ENCODE results near the gene ANXA4. TPM values are rescaled to one million over a fixed set of nuclear protein-coding genes. Genes with fewer than 3 reads are reported as not detected.

ANXA4 gene
- total and polyA plus RNA-seq, 2 of the 13 experiments (the other 11 are each of a cell fraction or from before 2014, with no cell fraction given): 155 to 168 TPM

- ChIA-PET CTCF (ENCODE audit: low intra/inter-chr PET ratio, low total read pairs) (no interaction called here), POLR2A (no interaction called here)
- no peak for DNase-seq (ENCODE audit: low spot score)
- intact Hi-C loops (cut with micrococcal nuclease; ENCODE audit: unreplicated experiment): no loop called here
- ATAC-seq: no peak
- in situ Hi-C loops (cut with HindIII; ENCODE audit: extremely low pct_ligation_motif_present, low pct_unique_long_range_greater_than_20kb): no loop called here
- H4K20me1 ChIP-seq (ENCODE audit: insufficient read depth, low read length): peaks cover 5% of the 10 kb centered on the region; the same call in 1 of the 2 replicates
- peaks cover 52% of the 10 kb centered on the region for H3K4me1 ChIP-seq (ENCODE audit: insufficient read depth, low read length)
- no TSS peak for BruUV-seq (replicated peaks)
- H3K36me3 ChIP-seq (replicated peaks in 1 of 2; ENCODE audit: control insufficient read depth in 1 of 2, insufficient read depth in 2 of 2, low read length in 2 of 2): peaks cover 7 to 45% of the 10 kb centered on the region in 2 experiments
- WGBS (ENCODE audit: low lambda C conversion rate): 95% methylated on average over 5 of the region's 5 CpGs
- no peak overlapping the region for H3K4me3 ChIP-seq (replicated peaks in 1 of 3; ENCODE audit: insufficient read depth in 1 of 3, low read depth in 2 of 3, low read length in 3 of 3)
- FAIRE-seq: no peak
- no peaks in the 10 kb centered on the region for H3K9me3 ChIP-seq (ENCODE audit: low read length)
- no peaks in the 10 kb centered on the region for H3K27me3 ChIP-seq (ENCODE audit: control insufficient read depth in 1 of 2, insufficient read depth in 2 of 2, low read length in 2 of 2)
- H3K27ac ChIP-seq (ENCODE audit: extremely low read length, insufficient read depth, low read length): no peak overlapping the region
- TF ChIP-seq FOXC1 (CRISPR knock-in tag; IDR thresholded peaks at IDR 0.05; ENCODE audit: borderline replicate concordance): no peak
- no peak for TF ChIP-seq ZNF800 (CRISPR knock-in tag; IDR thresholded peaks at IDR 0.05)
- TF ChIP-seq ZKSCAN5 (CRISPR knock-in tag; IDR thresholded peaks at IDR 0.05): no peak
- no peak for TF ChIP-seq ZNF34 (CRISPR knock-in tag; IDR thresholded peaks at IDR 0.05; ENCODE audit: borderline replicate concordance)
- no peak for TF ChIP-seq SALL1 (CRISPR knock-in tag; IDR thresholded peaks at IDR 0.05)
- TF ChIP-seq CERS6 (CRISPR knock-in tag; IDR thresholded peaks at IDR 0.05): no peak
- TF ChIP-seq NR2F1 (CRISPR knock-in tag; IDR thresholded peaks at IDR 0.05): no peak
- no peak for TF ChIP-seq POLR2A (IDR thresholded peaks at IDR 0.05; ENCODE audit: insufficient read depth in 1 of 2, low read depth in 2 of 2, low read length in 2 of 2)
- TF ChIP-seq AFF4 (CRISPR knock-in tag; IDR thresholded peaks at IDR 0.05): no peak
- peaks cover 61% of the 10 kb centered on the region for H3K79me2 ChIP-seq (ENCODE audit: insufficient read depth, low read length)
- no peak overlapping the region for H2AFZ ChIP-seq (ENCODE audit: low read length)
- H3K9ac ChIP-seq (ENCODE audit: insufficient read depth, low read depth, low read length): no peak overlapping the region
- H3K4me2 ChIP-seq (ENCODE audit: low read depth, low read length): no peak overlapping the region
Observed at GRCh38 chr2:69836316-69836715, 94.4 kb downstream of the ANXA4 start.

Measured in HepG2 (cell line).